ENCODE measurements around the gene LRRC28.

DNA sequence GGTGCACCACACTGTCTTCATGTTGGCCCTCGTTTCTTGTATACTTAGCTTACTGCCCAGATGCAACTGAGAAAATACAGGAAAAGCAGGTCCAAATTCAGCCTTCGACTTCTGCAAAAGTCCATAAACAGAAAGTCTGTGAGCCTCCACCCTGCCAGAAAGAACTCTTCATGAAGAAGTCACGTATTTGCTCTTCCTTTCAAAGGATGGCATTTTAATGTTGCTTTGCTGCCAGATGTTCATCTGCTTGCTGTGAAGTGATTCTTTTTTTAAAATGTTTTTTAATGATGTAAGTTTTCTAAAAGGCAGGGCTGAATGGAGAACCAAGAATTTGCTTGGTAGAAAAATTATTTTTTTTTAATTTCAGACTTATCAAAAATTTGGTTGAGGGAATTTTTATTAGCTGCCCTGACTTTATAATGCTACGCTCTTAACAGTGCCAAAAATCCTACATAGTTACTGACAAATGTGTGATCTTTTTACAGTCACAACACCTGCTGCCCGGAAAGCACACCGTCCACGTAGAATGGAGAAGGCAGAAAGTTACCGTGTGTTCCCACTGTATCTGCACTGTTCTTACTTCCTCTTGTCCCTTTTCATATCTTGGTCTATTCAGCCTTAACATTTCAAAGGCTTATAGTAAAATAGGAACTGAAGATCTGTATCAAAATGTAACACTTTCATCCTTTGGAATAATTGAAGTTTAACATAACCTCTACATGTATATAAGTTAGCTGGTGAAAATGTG lies 136.3 kb downstream of the LRRC28 start:
- TF ChIP-seq, protein P1, sequence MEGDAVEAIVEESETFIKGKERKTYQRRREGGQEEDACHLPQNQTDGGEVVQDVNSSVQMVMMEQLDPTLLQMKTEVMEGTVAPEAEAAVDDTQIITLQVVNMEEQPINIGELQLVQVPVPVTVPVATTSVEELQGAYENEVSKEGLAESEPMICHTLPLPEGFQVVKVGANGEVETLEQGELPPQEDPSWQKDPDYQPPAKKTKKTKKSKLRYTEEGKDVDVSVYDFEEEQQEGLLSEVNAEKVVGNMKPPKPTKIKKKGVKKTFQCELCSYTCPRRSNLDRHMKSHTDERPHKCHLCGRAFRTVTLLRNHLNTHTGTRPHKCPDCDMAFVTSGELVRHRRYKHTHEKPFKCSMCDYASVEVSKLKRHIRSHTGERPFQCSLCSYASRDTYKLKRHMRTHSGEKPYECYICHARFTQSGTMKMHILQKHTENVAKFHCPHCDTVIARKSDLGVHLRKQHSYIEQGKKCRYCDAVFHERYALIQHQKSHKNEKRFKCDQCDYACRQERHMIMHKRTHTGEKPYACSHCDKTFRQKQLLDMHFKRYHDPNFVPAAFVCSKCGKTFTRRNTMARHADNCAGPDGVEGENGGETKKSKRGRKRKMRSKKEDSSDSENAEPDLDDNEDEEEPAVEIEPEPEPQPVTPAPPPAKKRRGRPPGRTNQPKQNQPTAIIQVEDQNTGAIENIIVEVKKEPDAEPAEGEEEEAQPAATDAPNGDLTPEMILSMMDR (IDR thresholded peaks at IDR 0.05; ENCODE audit: insufficient read depth, low read length) = no peak
- TF ChIP-seq GABPA (IDR thresholded peaks at IDR 0.05; ENCODE audit: low read depth) = no peak
- TF ChIP-seq POLR2AphosphoS5 (IDR thresholded peaks at IDR 0.05; ENCODE audit: low read depth) = no peak
